HG02870 (cell line): ENCODE measurements around the gene EXOC4.
"Not testable (repeated sequence)": the region's sequence is repeated elsewhere in the genome, so short reads cannot be mapped to it uniquely, and the experiment has no call there.

Source experiments
- ATAC-seq: cut with Tn5 transposase; IDR thresholded peaks from one replicate; pipeline ENCODE4 v1.9.1; 2021; ENCODE audit warnings: mild to moderate bottlenecking, moderate library complexity; ENCODE audit not compliant: unreplicated experiment

EXOC4 gene

DNA sequence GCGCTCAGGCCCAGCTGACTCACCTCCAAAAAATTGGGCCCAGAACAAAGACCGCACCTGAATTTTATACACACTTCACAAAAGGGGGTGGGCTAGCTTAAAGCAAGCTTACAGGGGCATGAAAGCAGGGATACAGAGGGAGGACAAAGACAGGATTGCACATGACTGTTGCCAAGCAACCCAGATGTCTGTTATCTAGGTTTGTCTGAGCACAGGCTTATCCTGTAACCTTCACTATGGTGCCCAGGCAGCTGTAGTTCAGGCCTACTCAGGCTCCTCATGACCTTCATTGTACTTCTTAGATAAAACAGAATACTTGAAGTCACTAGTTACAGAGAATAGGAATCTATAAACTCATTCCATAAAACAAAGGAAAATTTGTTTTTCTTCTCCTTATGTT lies 824.7 kb downstream of the EXOC4 start:
- not testable (repeated sequence) for ATAC-seq

- ATAC-seq, result no peak
These were observed 826.1 kb downstream of the EXOC4 start for GRCh38 chr7:134078991-134079390.

DNA sequence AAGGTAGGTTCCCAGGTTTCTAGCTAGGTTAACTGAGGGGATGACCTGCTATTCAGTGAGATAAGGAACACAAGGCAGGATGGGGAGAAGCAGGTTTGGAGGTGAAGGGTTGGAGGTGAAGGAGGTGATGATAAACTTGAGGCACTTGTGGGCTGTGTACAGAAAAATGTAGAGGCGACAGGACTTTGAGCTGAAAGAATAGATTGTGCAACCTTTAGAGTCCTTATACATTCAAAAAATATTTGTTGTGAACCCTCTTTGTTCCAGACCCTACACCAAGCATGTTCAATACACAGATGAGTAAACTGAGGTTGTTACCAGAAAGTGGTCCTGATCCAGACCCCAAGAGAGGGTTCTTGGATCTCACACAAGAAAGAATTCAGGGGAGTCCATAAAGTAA lies 828.8 kb downstream of the EXOC4 start:
- no peak for ATAC-seq

- ATAC-seq, result no peak
These were observed 831.0 kb downstream of the EXOC4 start for GRCh38 chr7:134083766-134084487.

- peak; percentile 57 for ATAC-seq
These were observed 831.7 kb downstream of the EXOC4 start for GRCh38 chr7:134084488-134085144.

DNA sequence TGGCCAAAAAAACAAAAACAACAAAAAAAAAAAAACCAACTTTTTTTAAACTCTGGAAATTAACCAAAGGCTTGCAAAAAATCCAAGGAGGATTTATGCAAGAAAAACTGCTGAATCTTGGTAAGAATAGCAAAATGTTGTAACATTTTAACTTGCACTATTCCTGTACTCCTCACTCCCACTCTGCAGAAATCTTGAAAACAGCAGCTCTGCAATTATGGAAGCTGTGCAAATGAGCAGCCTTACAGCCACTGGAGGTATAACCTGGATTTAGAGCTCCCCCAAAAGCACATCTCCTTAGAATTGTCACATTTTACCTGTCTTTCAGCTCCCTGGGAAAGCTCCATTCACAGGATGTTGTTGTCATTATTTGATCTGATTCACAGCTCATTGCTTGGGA lies 832.4 kb downstream of the EXOC4 start:
- no peak for ATAC-seq

- ATAC-seq, result no peak
These were observed 834.3 kb downstream of the EXOC4 start for GRCh38 chr7:134086998-134087735.

GRCh38 chr7:134088199-134088598 lies 835.3 kb downstream of the EXOC4 start:
- ATAC-seq, result no peak

- no peak for ATAC-seq
These were observed 836.6 kb downstream of the EXOC4 start for GRCh38 chr7:134089446-134089845.

GRCh38 chr7:134098072-134098471 lies 845.2 kb downstream of the EXOC4 start:
- ATAC-seq, result no peak

- ATAC-seq, result no peak
These were observed 848.8 kb downstream of the EXOC4 start for GRCh38 chr7:134101716-134102115.

DNA sequence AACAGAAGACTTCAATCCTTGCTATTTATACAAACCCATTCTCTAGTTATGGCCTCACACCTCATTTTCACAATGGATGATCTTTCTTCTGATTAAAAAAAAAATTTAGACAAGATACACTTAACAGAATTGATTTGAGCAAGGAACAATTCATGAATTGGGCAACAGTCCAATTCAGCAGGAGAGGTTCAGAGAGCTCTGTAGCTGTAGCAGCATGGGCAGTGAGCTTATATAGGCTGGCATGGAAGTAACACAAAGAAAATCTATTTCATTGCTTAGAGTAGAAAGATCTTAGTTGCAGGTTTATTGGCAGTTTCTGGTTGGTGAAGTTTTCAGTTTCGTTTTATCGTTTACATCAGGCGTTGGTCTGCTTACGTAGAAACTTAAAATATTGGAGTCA lies 851.3 kb downstream of the EXOC4 start:
- ATAC-seq, result no peak

GRCh38 chr7:134105841-134106240 lies 853.0 kb downstream of the EXOC4 start:
- no peak for ATAC-seq

GRCh38 chr7:134108802-134109201 lies 855.9 kb downstream of the EXOC4 start:
- no peak for ATAC-seq

- ATAC-seq, result no peak
These were observed 860.8 kb downstream of the EXOC4 start for GRCh38 chr7:134113655-134114054.

DNA sequence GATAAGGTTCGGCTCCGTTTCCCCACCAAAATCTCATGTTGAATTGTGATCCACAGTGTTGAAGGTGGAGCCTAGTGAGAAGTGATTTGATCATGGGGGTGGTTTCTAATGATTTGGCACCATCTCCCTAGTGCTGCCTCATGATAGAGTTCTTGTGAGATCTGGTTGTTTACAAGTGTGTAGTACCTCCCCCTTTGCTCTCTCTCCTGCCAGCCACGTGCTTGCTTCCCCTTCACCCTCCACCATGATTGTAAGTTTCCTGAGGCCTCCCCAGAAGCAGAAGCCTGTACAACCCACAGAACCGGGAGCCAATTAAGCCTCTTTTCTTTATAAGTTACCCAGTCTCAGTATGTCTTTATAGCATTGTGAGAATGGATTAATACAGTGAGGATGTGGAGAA lies 862.1 kb downstream of the EXOC4 start:
- no peak for ATAC-seq
